NCI-H460 (cell line): ENCODE measurements around the gene TBC1D3E. TPM values are rescaled to one million over a fixed set of nuclear protein-coding genes. Genes with fewer than 3 reads are reported as not detected.
"Not testable (repeated sequence)": the region's sequence is repeated elsewhere in the genome, so short reads cannot be mapped to it uniquely, and the experiment has no call there.

Experiments used
- DNase-seq: peaks from one replicate; pipeline ENCODE4 v3.0.0-alpha.2; 2016; ENCODE audit warnings: low read depth; ENCODE audit errors: extremely low read depth
- polyA plus RNA-seq: library from polyadenylated mRNA; depleted of rRNA; stranded (reverse); fragments of >200 nt; gene quantifications from 2 replicates; pipeline ENCODE4 v1.2.3, GENCODE V29; 2014; cell fraction: nucleus; rRNA removed
- small RNA-seq, 2 experiments: library from RNA; depleted of rRNA; stranded (forward); fragments of <200 nt; gene quantifications; one replicate each; pipeline ENCODE3, GENCODE V24; 2014
- total RNA-seq: library from RNA; depleted of rRNA; stranded (reverse); fragments of >200 nt; shearing (Covaris generic); gene quantifications from 2 replicates; pipeline ENCODE4 v1.2.3, GENCODE V29; 2014; rRNA removed

TBC1D3E gene
- not detected in 2 replicates for total RNA-seq
- polyA plus RNA-seq, result 0.05 and 0.11 TPM in 2 replicates

- DNase-seq, result not testable (repeated sequence)
Observed at GRCh38 chr17:38127651-38128050, at the start of gene TBC1D3E. Gene TBC1D3E (plus strand): TSS chr17:38127951. CDS start chr17:38129496, 1,545 bp downstream.

DNA sequence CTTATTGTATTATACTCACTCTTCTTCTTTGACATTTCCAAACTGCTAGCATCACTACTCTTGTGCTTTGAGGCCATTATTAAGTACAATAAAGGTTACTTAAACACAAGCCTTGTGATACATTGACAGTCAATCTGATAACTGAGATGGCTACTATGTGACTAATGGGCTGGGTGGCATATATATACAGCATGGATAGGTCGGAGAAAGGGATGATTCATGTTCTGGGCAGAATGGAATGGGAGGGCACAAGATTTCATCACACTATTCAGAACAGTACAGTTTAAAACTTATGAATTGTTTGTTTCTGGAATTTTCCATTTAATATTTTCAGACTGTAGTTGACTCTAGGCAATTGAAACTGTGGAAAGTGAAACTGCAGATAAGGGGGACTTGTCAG, 40.4 kb upstream of the TBC1D3E start:
- DNase-seq, result not testable (repeated sequence)

- DNase-seq, result not testable (repeated sequence)
Observed at GRCh38 chr17:38088120-38088519, 39.6 kb upstream of the TBC1D3E start.

- not testable (repeated sequence) for DNase-seq
Observed at GRCh38 chr17:38094059-38094694, 33.6 kb upstream of the TBC1D3E start.

- not testable (repeated sequence) for DNase-seq
Observed at GRCh38 chr17:38099262-38099661, 28.5 kb upstream of the TBC1D3E start.

GRCh38 chr17:38119829-38120228, 7.9 kb upstream of the TBC1D3E start:
- DNase-seq, result not testable (repeated sequence)

DNA sequence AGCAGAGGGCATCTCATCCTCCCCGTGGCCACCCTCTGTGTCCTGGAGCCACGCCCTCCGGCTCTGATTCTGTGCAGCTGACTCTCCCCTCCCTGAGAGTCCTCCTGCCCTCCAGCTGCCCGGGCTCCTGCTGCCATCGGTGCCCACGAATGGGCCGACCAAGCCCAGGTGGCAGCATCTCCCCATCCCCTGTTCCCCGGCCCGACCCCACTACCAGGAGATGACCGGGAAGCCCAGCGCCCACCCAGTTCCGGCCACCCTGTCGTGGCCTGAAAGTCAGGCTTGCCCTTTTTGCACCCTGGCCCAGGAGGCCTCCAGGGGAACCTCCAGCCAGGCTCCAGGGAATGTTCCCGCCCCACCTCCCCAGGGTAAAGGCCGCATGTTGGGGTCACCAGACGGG, 7.1 kb downstream of the TBC1D3E start:
- not testable (repeated sequence) for DNase-seq

Small RNA genes within 50 kb of the gene (small RNA-seq; reads per million reads assigned to genes)
- 0 reads per million in 2 experiments for gene RF00019
- 0 reads per million in 2 experiments for gene RNA5SP526

Other genes with a start within 250 kb of the TBC1D3E start
- not detected in 2 replicates for gene TBC1D3K, start 203.5 kb upstream of the TBC1D3E start, total RNA-seq
- gene TBC1D3L, start 138.9 kb upstream of the TBC1D3E start, total RNA-seq, result 4.8 and 5.8 TPM in 2 replicates
- not detected in 2 replicates for gene TBC1D3D, start 124.0 kb upstream of the TBC1D3E start, total RNA-seq
- gene TBC1D3C, start 59.3 kb upstream of the TBC1D3E start, total RNA-seq, result not detected in 2 replicates
- not detected in 2 replicates for gene TBC1D3, start 64.6 kb downstream of the TBC1D3E start, total RNA-seq
- gene MRPL45, start 169.2 kb downstream of the TBC1D3E start, total RNA-seq, result 98.8 and 103 TPM in 2 replicates
- gene GPR179, start 216.0 kb downstream of the TBC1D3E start, total RNA-seq, result 0.03 and 0.05 TPM in 2 replicates
- 24.6 and 25.1 TPM in 2 replicates for gene SOCS7, start 223.9 kb downstream of the TBC1D3E start, total RNA-seq